HG03064 (cell line): ENCODE results near the gene MYO10.
"Not testable (repeated sequence)": the region's sequence is repeated elsewhere in the genome, so short reads cannot be mapped to it uniquely, and the experiment has no call there.

Experiments used
- ATAC-seq: cut with Tn5 transposase; IDR thresholded peaks from one replicate; pipeline ENCODE4 v1.9.1; 2021; ENCODE audit warnings: low read depth; ENCODE audit not compliant: unreplicated experiment

MYO10 gene

DNA sequence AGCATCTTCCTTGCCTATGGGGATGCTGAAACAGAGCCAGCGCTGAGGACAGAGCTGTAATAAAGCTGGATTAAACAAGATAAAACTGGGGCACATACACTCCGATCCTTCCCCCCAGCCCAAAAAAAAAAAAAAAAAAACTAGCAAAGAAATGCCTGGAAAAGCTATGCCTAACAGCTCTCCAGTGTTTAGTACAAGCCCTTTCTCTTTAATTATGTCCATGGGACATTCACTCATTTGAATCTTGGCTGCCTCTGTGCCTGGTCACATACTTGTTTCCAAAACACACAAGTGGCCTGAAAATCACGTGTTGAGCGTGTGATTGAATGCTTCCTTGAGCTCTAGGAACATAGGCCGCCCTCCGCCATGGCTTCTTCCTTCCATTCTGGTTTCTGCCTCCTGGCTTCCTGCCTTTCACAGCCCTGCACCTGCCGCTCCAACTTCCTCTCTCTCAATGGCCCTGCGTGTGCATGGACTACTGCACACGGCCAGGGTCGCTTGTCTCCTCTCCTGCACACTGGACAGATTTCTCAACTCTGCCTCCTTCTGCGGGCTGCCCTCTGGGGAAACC, 208.2 kb downstream of the MYO10 start:
- no peak for ATAC-seq

DNA sequence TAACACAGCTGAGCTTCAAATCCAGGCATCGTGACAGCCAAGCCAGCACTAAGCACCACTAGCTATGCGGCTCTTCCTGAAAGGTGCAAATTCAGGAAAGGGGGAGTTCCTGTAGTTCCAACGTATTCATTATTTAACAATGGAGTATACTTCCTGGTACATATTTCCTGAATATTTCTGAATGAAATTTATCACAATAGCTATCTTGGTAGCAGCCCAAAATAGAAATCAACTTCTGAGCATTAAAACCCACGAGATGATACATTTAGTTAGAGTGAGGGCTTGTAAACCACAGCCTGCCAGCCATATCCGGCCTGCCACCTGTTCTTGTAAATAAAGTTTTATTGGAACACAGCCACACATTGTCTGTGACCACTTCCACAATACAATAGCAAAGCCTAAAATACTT, 209.5 kb downstream of the MYO10 start:
- ATAC-seq: no peak

DNA sequence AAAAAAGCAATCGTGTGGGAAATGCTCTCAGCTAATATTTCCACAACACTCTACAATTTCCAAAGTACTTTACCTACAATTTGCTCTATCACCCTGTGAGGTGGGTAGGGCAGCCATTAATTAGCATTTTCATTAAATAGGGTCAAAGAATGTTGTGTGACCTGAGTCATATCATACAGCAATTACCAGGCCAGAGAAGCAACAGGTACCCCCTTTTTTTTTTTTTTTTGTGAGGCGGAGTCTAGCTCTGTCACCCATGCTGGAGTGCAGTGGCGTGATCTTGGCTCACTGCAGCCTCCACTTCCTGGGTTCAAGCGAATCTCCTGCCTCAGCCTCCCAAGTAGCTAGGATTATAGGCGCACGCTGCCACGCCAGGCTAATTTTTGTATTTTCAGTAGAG, 210.5 kb downstream of the MYO10 start:
- ATAC-seq: no peak

DNA sequence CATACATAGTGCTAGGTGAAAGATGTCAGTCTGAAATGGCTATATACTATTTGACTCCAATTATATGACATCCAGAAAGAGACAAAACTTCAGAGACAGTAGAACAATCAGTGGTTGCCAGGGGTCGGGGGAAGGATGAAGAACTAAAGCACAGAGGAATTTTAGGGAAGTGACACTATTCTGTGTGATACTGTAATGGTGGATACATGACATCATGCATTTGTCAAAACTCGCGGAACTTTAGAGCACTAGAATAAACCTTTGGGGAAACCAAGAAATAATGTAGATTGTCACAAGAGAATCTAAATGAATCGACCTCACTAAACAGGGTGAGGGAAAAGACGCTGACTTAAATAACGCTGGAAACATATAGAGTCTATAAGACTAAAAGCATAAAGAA, 212.3 kb downstream of the MYO10 start:
- no peak for ATAC-seq

DNA sequence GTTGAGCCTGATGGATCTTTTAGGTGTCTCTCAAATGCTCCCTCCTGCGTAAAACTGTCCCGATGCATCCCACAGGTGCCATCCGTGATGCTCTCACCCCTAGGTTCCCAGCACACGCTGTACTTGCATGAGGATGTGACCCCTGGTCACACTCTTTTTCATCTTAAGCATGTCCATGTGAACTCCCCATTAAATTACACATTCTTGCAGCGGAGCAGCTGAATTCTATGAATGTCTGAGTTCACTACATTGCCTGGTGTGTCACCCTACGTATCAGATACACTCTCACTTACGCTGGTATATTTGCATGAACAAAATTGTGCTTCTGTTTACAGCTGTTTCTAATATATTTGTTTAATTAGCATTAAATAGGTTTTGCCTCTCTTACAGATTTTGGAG, 214.0 kb downstream of the MYO10 start:
- no peak for ATAC-seq

DNA sequence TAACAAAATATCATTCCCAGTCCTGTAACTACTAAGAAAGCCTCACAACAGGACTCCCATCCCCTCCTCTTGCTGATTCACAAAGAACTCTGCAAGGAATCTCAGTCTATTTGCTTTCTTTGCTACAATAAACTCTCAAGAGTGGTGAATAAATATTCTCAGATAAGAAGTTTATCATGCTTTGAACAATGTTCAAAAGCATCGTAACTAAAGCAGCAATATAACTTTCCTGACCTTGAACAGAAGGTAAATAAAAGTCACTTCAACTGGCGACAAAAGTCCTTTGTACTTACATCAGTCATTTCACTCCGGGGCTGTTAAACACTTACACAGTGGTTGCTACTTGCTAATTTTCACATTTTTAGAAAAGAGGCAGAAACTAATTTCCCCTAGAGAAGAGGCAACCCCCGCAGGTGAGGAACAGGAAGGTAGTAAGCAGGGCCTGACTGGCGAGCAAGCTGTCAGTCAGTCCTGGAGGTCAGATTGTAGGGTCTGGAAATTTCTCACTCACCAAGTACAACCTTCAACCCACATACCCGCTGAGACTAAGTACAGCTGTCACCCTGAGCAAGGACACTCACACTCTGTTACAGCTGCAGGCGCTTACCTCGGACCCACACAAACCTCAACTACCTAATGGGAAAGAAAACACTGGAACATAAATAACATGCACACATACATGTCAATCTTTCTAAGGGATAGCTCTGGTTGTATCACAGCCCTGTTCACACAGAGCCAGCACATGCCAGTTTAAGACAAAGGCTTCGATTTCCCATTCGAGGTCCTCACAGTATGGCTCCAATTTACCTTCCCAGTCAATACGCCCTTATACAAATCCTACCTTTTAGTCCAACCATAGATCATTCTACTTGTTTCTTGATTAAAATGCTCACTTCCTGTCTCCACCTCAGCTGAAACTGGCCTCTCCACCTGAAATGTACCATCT, 214.7 kb downstream of the MYO10 start:
- no peak for ATAC-seq

GRCh38 chr5:16718036-16718435, 218.1 kb downstream of the MYO10 start:
- ATAC-seq: not testable (repeated sequence)

DNA sequence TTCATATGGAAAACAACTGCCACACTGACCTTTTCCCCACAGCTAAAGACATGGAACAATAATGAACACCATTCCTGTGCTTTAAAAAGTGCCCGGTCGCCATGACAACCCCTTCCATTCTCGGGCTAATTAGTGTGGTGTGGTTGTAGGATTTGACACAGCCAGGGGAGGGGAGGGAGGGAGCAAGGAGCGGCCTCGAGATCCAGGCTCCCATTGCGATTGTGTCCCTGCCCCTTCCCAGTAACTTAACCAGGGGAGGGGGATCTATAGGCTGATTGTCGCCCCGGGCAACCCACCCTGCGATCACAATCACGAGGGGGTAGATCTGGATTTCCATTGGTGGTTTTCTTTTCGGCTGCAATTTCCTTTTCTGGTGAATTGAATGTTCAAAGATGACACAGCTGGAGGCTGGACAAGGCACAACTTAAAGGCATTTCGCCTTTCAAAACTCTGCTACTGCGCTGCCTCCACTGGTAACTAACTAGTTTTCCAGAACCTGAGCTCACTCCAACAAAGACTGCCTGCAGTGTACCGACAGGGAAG, 222.6 kb downstream of the MYO10 start:
- no peak for ATAC-seq

DNA sequence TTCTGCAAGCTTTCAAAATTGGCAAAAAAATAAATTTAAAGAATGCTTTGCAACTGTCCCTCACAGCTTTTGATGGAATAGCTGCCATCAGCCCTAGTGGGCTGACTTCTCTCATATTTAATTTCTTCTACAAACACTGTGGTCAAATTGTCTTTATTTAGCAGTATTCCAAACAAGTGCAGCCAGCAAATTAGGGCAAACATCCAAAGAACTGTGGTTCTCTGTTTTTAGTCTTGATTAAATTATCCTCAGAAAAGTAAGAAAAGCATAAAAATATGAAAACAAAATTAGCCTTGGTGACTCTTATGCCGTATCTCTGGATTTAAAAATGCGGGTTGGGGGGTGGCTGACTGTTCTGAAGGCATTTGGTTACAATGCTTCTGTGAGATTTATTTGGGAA, 223.5 kb downstream of the MYO10 start:
- no peak for ATAC-seq

- ATAC-seq: no peak
These were observed 223.9 kb downstream of the MYO10 start for GRCh38 chr5:16712178-16712577.

DNA sequence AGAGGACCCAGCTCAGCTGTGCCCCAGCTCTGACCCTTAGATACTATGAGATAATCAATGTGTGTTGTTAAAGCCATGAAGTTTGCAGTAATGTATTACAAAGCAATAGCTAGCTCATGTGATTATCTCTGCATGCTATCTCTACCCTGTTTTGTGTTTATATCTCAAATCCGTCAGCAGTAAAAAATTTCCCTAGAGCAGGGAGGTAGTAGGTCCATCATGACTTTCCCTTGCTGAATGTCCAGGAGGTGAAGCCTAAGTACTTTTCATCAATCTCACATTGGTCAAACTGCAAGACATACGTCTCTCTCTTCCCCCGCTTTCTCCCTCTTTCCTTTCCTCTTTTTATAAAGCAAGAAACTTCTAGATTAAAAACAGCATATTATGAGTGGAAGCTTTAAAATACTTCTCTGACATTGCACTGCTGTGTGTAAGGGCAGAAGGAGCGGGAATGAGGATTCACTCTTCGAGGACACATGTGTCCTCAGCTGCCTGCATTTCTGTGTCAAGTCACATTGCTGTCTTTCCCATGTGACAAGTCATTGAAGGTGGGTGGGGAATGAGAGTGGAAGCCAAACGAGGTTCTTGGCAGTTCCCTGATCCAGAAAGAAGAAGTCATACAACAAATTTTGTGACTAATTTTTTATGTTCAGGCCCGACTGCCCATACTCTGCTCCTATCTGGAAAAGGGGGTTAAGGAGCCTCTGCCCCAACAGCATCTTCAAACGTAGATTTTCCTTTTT, 226.2 kb downstream of the MYO10 start:
- no peak for ATAC-seq

DNA sequence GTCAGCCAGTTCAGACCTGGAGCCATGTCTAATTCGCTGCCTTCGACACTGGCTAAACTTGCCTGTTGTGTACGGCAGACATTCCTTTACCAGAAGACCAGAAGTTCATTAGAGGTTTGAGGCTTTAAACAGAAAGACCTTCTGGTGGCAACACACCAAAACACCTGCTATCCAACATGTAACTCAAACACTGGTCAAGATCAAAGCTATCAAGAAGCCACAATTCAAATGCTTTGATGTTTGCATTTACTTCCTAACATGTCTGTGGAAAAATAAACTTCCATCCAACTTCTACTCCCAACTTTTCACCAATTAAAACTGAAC, 228.3 kb downstream of the MYO10 start:
- no peak for ATAC-seq

GRCh38 chr5:16707168-16707868, 228.8 kb downstream of the MYO10 start:
- no peak for ATAC-seq

- no peak for ATAC-seq
These were observed 231.1 kb downstream of the MYO10 start for GRCh38 chr5:16704945-16705344.

GRCh38 chr5:16702964-16703363, 233.1 kb downstream of the MYO10 start:
- no peak for ATAC-seq

DNA sequence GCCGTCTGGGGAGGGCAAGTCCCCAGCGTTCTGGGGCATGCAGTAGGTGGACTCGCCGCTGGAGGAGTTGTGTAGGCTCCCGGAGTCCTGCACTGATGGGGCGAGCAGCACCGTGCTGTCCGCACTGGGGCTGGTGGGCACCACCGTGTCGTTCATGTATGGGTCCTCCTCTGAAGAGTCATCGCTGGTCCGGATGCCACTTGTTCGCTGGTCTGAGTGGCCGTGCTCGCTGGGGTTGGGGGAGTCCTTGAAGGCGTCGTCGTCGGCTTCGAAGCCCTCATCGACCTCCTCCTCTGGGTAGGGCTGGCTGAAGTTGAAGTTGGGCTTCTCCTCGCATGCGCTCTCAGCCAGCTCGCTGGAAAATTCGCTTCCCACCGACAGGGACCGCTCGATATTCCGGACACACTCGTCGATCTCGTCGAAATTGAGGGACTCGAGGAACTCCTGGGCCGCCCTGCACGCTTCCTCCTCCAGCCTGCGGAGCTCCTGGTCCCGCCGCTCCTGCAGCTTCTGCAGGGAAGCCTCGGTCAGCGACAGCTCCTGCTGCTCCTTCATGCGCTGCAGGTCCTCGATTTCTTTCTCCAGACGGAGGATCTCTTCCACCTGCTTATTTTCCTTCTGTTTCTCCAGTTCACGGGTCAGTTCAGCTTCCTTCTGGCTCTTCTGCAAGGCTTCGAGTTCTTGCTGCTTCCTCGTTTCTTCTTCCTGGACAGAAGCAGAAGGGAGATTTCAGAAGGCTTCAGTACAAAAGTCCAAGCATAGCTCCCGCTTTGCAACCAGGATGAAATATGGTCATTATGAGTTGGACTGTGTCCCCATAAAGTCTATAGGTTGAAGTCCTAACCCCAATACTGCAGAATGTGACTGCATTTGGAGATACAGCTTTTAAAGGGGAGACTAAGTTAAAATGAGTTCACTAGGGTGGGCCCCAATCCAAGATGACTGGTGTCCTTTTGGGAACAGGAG, 234.7 kb downstream of the MYO10 start:
- no peak for ATAC-seq

DNA sequence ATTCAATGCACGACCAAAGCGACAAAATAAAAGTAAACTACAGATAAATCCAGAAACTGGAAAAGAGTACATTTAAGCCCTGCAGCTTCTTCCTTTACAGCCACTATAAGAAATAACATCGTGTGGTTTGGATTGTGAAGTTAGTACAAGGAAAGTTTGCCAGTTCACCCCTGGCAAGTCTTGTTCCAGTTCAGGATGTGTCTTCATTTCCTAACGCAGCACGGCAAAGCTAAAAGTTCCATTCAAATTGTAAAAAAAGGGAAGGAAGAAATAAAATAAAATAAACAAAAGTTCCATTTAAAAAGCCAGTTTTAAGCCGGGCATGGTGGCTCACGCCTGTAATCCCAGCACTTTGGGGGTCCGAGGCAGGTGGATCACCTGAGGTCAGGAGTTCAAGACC, 236.0 kb downstream of the MYO10 start:
- ATAC-seq: no peak

DNA sequence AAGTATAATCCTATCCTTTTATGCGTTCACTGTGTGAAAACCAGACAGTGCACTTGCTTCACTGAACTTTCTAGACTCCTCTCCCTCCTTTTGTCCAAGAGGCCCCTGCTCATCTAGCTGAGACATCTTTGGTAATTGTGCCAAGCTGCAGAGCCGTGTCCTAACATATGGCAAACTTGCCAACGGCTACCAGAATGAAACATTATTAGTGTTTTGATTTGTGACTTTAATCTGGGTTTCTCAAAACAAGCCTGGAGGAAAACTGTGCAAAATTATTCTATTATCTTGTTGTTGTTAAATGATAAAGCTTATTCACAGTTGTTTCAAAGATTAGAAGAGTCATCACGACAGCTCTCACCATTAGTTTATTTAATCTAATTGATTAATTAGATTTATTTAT, 240.3 kb downstream of the MYO10 start:
- no peak for ATAC-seq

GRCh38 chr5:16693879-16694278, 242.2 kb downstream of the MYO10 start:
- ATAC-seq: no peak

- no peak for ATAC-seq
These were observed 244.4 kb downstream of the MYO10 start for GRCh38 chr5:16691731-16692130.
